ENCODE results near the gene SLC25A39.
"Not testable (repeated sequence)": the region's sequence is repeated elsewhere in the genome, so short reads cannot be mapped to it uniquely, and the experiment has no call there.

DNA sequence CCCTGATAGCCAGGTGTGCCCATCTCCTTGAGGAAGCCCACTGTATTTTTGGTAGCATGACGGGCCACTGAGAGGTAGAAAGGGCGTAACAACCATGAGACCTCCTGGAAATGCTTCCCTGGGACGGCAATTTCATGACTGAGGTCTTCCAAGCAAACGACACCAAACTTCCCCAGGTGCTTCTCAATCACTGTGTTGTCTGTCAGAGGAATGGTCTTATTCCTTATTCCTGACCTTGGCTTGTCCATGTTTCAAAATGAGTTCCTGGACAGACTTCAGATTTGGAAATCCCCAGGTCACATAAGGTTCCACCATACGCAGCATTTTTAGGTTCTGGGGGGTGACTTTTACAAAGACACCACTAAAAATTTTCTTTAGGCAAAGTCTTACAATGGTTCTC, 40.4 kb upstream of the SLC25A39 start:
- TF ChIP-seq, protein P1, sequence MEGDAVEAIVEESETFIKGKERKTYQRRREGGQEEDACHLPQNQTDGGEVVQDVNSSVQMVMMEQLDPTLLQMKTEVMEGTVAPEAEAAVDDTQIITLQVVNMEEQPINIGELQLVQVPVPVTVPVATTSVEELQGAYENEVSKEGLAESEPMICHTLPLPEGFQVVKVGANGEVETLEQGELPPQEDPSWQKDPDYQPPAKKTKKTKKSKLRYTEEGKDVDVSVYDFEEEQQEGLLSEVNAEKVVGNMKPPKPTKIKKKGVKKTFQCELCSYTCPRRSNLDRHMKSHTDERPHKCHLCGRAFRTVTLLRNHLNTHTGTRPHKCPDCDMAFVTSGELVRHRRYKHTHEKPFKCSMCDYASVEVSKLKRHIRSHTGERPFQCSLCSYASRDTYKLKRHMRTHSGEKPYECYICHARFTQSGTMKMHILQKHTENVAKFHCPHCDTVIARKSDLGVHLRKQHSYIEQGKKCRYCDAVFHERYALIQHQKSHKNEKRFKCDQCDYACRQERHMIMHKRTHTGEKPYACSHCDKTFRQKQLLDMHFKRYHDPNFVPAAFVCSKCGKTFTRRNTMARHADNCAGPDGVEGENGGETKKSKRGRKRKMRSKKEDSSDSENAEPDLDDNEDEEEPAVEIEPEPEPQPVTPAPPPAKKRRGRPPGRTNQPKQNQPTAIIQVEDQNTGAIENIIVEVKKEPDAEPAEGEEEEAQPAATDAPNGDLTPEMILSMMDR (IDR thresholded peaks at IDR 0.05; ENCODE audit: insufficient read depth, low read length) = not testable (repeated sequence)
- not testable (repeated sequence) for TF ChIP-seq POLR2AphosphoS5 (IDR thresholded peaks at IDR 0.05; ENCODE audit: low read depth)
